BLaER1 treated with 17β-estradiol and CSF1 and Interleukin-3, amounts not matched to agents 10 nM and 100 nM (cell line): ENCODE measurements around the gene KRT74.

ENCODE experiments used
- H3K27ac ChIP-seq, 11 experiments: shearing (Covaris generic); formaldehyde crosslinking; 2 replicates each; pipeline ENCODE4 v1.8.1; 2022
- H3K27me3 ChIP-seq, 11 experiments: shearing (Covaris generic); formaldehyde crosslinking; 2 replicates each; pipeline ENCODE4 v1.8.1; 2022
- H3K36me3 ChIP-seq, 11 experiments: shearing (Covaris generic); formaldehyde crosslinking; 2 replicates each; pipeline ENCODE4 v1.8.1; 2022
- H3K4me1 ChIP-seq, 10 experiments: shearing (Covaris generic); formaldehyde crosslinking; 2 replicates each; pipeline ENCODE4 v1.8.1; 2022
- H3K4me2 ChIP-seq, 11 experiments: shearing (Covaris generic); formaldehyde crosslinking; 2 replicates each; pipeline ENCODE4 v1.8.1; 2022
- H3K4me3 ChIP-seq, 10 experiments: shearing (Covaris generic); formaldehyde crosslinking; 2 replicates each; pipeline ENCODE4 v1.8.1; 2022
- H3K9ac ChIP-seq, 11 experiments: shearing (Covaris generic); formaldehyde crosslinking; 2 replicates each; pipeline ENCODE4 v1.8.1; 2022
- H3K9me3 ChIP-seq, 11 experiments: shearing (Covaris generic); formaldehyde crosslinking; replicated peaks in 1 of 11; 2 replicates each; pipeline ENCODE4 v1.8.1; 2022
- H4K20me1 ChIP-seq, 11 experiments: shearing (Covaris generic); formaldehyde crosslinking; 2 replicates each; pipeline ENCODE4 v1.8.1; 2022
- Cebpa-rat ChIP-seq, 11 experiments: shearing (Covaris generic); IDR thresholded peaks; 2 replicates each; pipeline ENCODE4 v1.8.1; 2022

KRT74 gene

GRCh38 chr12:52517888-52518287 lies 55.8 kb downstream of the KRT74 start:
- Histone ChIP-seq H3K4me1 (peaks cover 0 to 3% (median 0%) of the 10 kb centered on the region in 10 experiments; a peak in 1 of 20 replicates), H3K4me2 (no peak overlapping the region), H4K20me1 (no peaks in the 10 kb centered on the region; a peak in 1 of 22 replicates), H3K36me3 (no peaks in the 10 kb centered on the region), H3K27ac (no peak overlapping the region), H3K4me3 (no peak overlapping the region), H3K9ac (no peak overlapping the region), H3K9me3 (no peaks in the 10 kb centered on the region), H3K27me3 (no peaks in the 10 kb centered on the region)
- no peak for TF ChIP-seq Cebpa-rat (IDR thresholded peaks at IDR 0.05)

- H3K4me3 ChIP-seq, result no peak overlapping the region
- H3K9me3 ChIP-seq, result peaks cover 0 to 2% (median 0%) of the 10 kb centered on the region in 11 experiments; a peak in 4 of 22 replicates
- no peak overlapping the region for H3K9ac ChIP-seq
- H4K20me1 ChIP-seq, result no peaks in the 10 kb centered on the region; a peak in 1 of 22 replicates
- no peak for TF ChIP-seq Cebpa-rat (IDR thresholded peaks at IDR 0.05)
- no peaks in the 10 kb centered on the region for H3K36me3 ChIP-seq
- no peak overlapping the region for H3K4me2 ChIP-seq
- peaks cover 0 to 3% (median 0%) of the 10 kb centered on the region in 10 experiments; a peak in 1 of 20 replicates for H3K4me1 ChIP-seq
- H3K27me3 ChIP-seq, result no peaks in the 10 kb centered on the region
- H3K27ac ChIP-seq, result no peak overlapping the region
These were observed 56.4 kb downstream of the KRT74 start for GRCh38 chr12:52517005-52517835.

GRCh38 chr12:52515927-52516831 lies 57.5 kb downstream of the KRT74 start:
- Histone ChIP-seq H4K20me1 (no peaks in the 10 kb centered on the region; a peak in 1 of 22 replicates), H3K4me2 (no peak overlapping the region), H3K27ac (no peak overlapping the region), H3K9ac (no peak overlapping the region), H3K27me3 (no peaks in the 10 kb centered on the region), H3K4me3 (no peak overlapping the region), H3K9me3 (peaks cover 0 to 13% (median 9%) of the 10 kb centered on the region in 11 experiments; a peak in 17 of 22 replicates), H3K4me1 (peaks cover 0 to 3% (median 0%) of the 10 kb centered on the region in 10 experiments; a peak in 1 of 20 replicates), H3K36me3 (no peaks in the 10 kb centered on the region)
- no peak for TF ChIP-seq Cebpa-rat (IDR thresholded peaks at IDR 0.05)
